K562 (cell line): ENCODE results near the gene SIGLEC14.

Source experiments
- NCOR1 ChIP-seq: fragments of 450-650 bp; IDR thresholded peaks from 2 replicates; pipeline ENCODE4 v1.6.1; 2016; ENCODE audit warnings: mild to moderate bottlenecking, moderate library complexity
- NFE2 ChIP-seq: IDR thresholded peaks from 2 replicates; pipeline ENCODE4 v1.6.1; 2014; ENCODE audit warnings: antibody characterized with exemption, low read depth
- RCOR1 ChIP-seq, 2 experiments: IDR thresholded peaks; 2 replicates each; pipeline ENCODE4 v1.6.1; 2012; ENCODE audit warnings: low read depth in 2 of 2, low read length in 2 of 2, borderline replicate concordance in 1 of 2, improper control_type of control experiment in 1 of 2
- SIN3B ChIP-seq: fragments of 450-650 bp; IDR thresholded peaks from 2 replicates; pipeline ENCODE4 v1.6.1; 2017; ENCODE audit warnings: low read depth, mild to moderate bottlenecking, moderate library complexity
- XRCC3 ChIP-seq: fragments of 450-650 bp; IDR thresholded peaks from 2 replicates; pipeline ENCODE4 v1.6.1; 2017; ENCODE audit warnings: mild to moderate bottlenecking, moderate library complexity
- ZNF263 ChIP-seq: sonication (generic); formaldehyde crosslinking; IDR thresholded peaks from 2 replicates; pipeline ENCODE4 v1.8.0; 2022; ENCODE audit warnings: mild to moderate bottlenecking, missing genetic modification reagents, borderline replicate concordance
- TF ChIP-seq, protein P1 (sequence below), 3 experiments: IDR thresholded peaks in 2 of 3; conservative IDR thresholded peaks in 1 of 3; 2 replicates each; pipeline ENCODE4 v1.5.1; 2011 to 2012; ENCODE audit warnings: low read length in 3 of 3, mild to moderate bottlenecking in 3 of 3, control low read depth in 2 of 3, improper control_type of control experiment in 1 of 3, inconsistent platforms in 1 of 3, low read depth in 1 of 3, mixed read lengths in 1 of 3, moderate library complexity in 1 of 3; ENCODE audit not compliant: insufficient read depth in 2 of 3
- TF ChIP-seq, protein P2 (sequence below): fragments of 250-450 bp; sonication (Bioruptor Pico); IDR thresholded peaks from 2 replicates; pipeline ENCODE4 v1.5.0; 2022; ENCODE audit warnings: mild to moderate bottlenecking
- TF ChIP-seq, protein P3 (sequence below), 2 experiments: fragments of 450-650 bp in 1 of 2; sonication (generic) in 1 of 2; formaldehyde crosslinking; conservative IDR thresholded peaks; 2 replicates each; pipeline versions ENCODE4 v1.4.0 to v1.8.1; 2020 to 2022; ENCODE audit warnings: mild to moderate bottlenecking in 1 of 2, missing genetic modification reagents in 1 of 2
- TF ChIP-seq, protein P4 (sequence below): fragments of 450-650 bp; IDR thresholded peaks from 2 replicates; pipeline ENCODE4 v1.7.1; 2018; ENCODE audit warnings: mild to moderate bottlenecking, low read depth; ENCODE audit not compliant: partially characterized antibody

- TF ChIP-seq, protein P1, sequence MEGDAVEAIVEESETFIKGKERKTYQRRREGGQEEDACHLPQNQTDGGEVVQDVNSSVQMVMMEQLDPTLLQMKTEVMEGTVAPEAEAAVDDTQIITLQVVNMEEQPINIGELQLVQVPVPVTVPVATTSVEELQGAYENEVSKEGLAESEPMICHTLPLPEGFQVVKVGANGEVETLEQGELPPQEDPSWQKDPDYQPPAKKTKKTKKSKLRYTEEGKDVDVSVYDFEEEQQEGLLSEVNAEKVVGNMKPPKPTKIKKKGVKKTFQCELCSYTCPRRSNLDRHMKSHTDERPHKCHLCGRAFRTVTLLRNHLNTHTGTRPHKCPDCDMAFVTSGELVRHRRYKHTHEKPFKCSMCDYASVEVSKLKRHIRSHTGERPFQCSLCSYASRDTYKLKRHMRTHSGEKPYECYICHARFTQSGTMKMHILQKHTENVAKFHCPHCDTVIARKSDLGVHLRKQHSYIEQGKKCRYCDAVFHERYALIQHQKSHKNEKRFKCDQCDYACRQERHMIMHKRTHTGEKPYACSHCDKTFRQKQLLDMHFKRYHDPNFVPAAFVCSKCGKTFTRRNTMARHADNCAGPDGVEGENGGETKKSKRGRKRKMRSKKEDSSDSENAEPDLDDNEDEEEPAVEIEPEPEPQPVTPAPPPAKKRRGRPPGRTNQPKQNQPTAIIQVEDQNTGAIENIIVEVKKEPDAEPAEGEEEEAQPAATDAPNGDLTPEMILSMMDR (IDR thresholded peaks at IDR 0.05 in 2 of 3, conservative IDR thresholded peaks at IDR 0.05 in 1 of 3; ENCODE audit: insufficient read depth in 2 of 3, low read depth in 1 of 3, low read length in 3 of 3): no peak
- no peak for TF ChIP-seq RCOR1 (IDR thresholded peaks at IDR 0.05; ENCODE audit: borderline replicate concordance in 1 of 2, low read depth in 2 of 2, low read length in 2 of 2)
- TF ChIP-seq, protein P2, sequence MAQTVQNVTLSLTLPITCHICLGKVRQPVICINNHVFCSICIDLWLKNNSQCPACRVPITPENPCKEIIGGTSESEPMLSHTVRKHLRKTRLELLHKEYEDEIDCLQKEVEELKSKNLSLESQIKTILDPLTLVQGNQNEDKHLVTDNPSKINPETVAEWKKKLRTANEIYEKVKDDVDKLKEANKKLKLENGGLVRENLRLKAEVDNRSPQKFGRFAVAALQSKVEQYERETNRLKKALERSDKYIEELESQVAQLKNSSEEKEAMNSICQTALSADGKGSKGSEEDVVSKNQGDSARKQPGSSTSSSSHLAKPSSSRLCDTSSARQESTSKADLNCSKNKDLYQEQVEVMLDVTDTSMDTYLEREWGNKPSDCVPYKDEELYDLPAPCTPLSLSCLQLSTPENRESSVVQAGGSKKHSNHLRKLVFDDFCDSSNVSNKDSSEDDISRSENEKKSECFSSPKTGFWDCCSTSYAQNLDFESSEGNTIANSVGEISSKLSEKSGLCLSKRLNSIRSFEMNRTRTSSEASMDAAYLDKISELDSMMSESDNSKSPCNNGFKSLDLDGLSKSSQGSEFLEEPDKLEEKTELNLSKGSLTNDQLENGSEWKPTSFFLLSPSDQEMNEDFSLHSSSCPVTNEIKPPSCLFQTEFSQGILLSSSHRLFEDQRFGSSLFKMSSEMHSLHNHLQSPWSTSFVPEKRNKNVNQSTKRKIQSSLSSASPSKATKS: no peak
- TF ChIP-seq, protein P3, sequence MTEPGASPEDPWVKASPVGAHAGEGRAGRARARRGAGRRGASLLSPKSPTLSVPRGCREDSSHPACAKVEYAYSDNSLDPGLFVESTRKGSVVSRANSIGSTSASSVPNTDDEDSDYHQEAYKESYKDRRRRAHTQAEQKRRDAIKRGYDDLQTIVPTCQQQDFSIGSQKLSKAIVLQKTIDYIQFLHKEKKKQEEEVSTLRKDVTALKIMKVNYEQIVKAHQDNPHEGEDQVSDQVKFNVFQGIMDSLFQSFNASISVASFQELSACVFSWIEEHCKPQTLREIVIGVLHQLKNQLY (CRISPR knock-in tag; conservative IDR thresholded peaks at IDR 0.05): no peak
- TF ChIP-seq NCOR1: no peak
- no peak for TF ChIP-seq SIN3B
- TF ChIP-seq ZNF263 (CRISPR knock-in tag): no peak
- TF ChIP-seq XRCC3: no peak
- TF ChIP-seq, protein P4, sequence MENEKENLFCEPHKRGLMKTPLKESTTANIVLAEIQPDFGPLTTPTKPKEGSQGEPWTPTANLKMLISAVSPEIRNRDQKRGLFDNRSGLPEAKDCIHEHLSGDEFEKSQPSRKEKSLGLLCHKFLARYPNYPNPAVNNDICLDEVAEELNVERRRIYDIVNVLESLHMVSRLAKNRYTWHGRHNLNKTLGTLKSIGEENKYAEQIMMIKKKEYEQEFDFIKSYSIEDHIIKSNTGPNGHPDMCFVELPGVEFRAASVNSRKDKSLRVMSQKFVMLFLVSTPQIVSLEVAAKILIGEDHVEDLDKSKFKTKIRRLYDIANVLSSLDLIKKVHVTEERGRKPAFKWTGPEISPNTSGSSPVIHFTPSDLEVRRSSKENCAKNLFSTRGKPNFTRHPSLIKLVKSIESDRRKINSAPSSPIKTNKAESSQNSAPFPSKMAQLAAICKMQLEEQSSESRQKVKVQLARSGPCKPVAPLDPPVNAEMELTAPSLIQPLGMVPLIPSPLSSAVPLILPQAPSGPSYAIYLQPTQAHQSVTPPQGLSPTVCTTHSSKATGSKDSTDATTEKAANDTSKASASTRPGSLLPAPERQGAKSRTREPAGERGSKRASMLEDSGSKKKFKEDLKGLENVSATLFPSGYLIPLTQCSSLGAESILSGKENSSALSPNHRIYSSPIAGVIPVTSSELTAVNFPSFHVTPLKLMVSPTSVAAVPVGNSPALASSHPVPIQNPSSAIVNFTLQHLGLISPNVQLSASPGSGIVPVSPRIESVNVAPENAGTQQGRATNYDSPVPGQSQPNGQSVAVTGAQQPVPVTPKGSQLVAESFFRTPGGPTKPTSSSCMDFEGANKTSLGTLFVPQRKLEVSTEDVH: no peak
- no peak for TF ChIP-seq NFE2
Observed at GRCh38 chr19:51653162-51653561, 6.5 kb upstream of the SIGLEC14 start.
